ENCODE results near the gene FAM156A.
"Not testable (repeated sequence)": the region's sequence is repeated elsewhere in the genome, so short reads cannot be mapped to it uniquely, and the experiment has no call there.

FAM156A gene

DNA sequence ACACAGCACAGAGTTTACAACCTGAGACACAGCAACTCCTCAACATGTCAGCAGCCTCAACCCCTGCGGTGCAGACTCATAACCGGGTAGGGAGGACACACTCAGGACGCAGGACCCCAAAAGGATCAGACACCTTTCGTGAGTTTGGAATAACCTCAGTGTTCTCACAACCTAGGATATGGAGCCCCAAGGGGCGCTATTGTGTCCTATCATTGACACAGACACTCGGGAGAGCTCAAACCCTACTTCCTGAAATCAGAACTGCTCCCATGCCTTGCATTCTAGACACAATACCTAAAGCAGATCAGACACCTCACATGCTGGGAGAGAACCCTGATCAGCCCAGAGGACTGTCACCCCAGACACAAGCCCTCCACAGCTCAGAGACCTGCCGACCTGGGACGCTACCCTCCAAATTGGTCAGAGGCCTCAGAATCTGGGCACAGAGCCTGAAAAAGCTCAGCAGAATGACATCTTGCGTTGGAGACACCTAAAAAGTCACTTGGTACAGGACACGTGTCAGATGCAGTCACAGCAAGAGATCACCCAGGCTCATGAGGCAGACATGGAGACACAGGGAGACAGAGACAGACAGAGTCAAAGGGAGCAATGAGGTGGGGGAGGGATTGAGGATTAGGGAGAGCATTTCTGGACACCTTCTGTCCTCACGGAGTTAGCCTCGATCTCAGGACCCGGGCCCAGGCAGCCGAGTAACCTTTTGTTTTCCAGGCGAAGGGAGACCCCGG is 8.8 kb upstream of the FAM156A start:
- not testable (repeated sequence) for DNase-seq

DNA sequence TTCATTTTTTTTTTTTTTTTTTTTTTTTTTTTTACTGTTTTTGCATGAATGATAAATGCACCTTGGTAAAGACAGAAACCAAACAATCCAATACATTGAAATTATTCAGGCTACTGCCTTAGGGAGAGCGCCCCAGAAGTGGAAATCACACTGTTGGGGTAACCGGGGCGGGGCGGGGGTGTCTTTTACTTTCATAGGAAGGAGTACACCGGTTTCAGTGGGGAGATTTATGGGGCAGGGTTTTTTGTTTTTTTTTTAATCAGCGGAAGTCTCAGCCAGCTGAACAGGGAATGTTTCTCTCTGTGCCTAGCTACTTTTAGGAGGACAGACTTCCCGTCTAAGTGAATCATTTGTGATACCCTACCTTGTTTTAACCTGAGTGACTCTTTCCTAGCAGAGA is 643 bp upstream of the FAM156A start:
- DNase-seq, result not testable (repeated sequence)

DNA sequence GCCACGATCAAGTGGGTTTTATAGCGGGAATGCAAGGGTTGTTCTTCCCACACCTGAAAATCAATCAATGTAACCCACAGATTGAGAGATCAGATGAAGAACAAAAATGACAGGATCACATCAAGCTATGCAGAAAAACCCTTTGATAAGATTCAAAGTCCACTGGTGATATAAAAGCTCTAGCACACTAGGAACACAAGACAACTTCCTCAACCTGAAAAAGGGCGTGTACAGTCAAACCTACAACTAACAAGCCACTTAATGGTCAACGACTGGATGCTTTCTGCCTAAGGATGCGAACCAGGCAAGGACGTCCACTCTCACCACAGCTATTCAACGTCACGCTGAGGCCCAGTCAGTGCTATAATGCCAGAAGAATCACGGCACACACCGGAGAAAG is 8.4 kb downstream of the FAM156A start:
- DNase-seq, result not testable (repeated sequence)

DNA sequence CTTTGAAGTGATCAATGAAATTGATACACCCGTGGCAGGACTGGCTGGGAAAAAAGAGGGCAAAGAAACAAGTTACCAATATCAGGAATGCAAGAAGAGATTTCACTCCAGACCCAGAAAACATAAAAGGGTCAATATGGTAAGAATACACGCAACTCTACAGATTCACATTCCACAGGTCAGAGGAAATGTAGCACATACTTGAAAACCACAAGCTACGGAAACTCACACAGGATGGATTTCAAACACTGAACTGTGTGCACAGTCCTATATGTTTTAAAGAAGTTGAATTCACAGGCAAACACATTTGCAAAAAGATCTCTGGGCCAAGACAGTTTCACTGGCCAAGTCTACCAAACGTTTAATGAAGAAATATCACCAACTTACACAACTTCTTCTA is 9.0 kb downstream of the FAM156A start:
- DNase-seq, result not testable (repeated sequence)

DNA sequence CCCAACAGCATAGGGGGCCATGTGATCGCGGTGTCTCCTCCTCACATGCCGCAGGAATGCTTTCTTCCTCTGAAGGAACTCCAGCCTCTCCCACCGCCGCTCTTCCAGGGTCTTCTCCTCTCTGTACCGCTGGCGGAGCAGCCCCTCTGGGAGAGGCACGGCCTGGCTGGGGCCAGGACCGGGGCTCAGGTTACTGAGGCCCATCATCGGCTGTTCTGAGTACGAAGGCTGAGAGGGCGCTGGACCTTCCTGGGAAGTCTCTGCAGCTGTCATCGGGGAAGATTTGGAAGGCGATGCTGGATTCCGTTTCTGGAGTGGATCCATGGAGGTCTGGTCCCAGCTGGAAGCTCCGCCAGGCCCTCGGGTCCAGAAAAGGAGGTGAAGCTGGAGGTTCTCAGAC is 10.1 kb downstream of the FAM156A start:
- DNase-seq, result not testable (repeated sequence)

DNA sequence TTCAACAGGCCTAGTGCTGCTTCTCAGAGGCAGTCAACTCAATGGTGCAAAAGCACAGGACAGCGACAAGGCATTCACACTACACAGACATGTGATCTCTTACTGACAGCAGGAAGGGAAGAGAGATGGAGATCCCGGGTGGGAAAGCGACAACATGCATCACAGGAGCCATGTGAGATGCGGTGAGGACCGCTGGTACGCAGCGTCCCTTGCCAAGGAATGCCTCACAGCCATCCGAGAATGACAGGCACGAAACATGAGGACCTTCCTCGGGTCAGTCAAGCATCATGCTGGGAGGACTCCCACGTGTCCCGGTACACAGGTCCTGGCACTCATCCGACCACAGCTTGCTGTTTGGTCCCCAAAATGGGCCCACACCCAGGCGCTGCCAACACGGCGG is 10.8 kb downstream of the FAM156A start:
- not testable (repeated sequence) for DNase-seq

DNA sequence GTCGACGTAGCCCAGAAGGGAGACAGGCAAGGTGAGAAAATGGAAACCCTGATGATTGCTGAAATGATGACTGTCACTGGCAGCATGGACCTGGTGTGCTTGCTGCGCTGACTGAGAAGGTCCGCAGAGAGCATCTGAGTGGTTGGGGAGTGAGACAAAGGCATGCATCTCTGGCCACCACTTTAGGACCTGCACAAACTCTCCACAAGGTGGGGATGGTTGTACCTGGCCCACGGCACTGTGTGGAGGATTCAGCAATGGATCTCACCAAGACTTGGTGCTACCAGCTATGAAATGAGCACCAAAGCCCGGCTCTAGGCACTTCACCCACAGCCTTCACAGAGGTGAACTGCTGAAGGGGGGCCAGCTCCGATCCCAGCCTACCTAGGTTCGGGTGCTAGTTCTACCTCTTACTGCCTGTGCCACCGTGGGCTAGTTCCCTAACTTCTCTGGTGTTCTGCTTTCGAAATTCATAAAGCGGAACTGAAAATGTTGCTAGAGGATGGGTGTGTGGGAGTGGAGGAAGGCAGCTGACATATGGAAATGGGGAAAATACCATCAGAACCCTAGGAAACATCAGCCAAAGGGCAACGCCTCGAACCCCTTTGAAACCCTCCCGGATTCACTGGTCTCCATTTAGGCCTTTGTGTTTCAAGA is 12.4 kb downstream of the FAM156A start:
- not testable (repeated sequence) for DNase-seq

DNA sequence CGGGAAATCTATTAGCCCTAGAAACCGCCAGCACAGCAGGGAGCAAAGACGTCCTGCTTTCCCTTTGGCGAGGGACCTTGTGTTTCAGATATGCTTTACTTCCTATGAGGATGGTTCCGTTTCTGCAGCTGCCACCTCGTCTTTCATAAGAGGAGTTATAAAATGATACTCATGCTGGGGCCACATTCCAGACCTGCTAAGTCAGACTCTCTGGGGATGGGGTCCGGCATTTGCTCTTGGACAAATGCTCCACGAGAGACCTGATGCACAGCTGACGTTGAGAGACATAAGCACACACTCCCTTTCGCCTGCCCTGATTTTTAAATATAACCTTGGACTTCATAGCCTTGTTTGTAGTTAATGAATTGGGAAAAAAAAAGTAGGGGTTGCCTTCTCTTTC is 16.6 kb downstream of the FAM156A start:
- DNase-seq, result not testable (repeated sequence)

DNA sequence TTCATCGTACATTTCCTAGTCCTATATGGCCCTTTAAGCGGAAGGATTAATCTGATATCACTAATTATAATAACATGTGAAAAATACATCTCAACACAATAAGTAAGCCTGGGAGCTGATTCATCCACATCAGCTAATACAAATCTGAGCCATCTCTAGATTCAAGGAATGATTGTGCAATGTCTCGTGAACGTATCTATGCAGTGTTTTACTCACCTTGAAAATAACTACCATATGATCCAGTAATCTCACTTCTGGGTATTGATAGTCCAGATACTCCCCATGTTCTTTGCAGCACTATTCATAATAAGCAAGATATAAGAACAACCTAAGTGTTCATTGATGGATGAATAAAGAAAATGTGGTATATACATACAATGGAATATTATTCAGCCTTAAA is 17.6 kb downstream of the FAM156A start:
- not testable (repeated sequence) for DNase-seq

DNA sequence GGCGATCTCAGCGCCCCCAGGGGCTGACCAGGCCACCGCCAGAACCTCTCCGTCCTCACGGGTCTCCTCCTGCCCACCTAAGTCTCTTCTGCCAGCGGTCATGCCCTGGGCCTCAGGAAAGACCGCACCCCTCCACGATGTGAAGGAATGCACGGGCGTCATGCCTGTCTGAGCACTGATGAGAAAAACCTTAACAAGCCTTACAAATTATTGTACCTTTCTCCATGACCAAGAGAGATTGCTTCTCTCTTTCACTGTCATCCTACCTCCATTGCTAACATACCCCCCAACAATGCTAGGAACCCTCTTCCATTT is 22.9 kb downstream of the FAM156A start:
- not testable (repeated sequence) for DNase-seq

DNA sequence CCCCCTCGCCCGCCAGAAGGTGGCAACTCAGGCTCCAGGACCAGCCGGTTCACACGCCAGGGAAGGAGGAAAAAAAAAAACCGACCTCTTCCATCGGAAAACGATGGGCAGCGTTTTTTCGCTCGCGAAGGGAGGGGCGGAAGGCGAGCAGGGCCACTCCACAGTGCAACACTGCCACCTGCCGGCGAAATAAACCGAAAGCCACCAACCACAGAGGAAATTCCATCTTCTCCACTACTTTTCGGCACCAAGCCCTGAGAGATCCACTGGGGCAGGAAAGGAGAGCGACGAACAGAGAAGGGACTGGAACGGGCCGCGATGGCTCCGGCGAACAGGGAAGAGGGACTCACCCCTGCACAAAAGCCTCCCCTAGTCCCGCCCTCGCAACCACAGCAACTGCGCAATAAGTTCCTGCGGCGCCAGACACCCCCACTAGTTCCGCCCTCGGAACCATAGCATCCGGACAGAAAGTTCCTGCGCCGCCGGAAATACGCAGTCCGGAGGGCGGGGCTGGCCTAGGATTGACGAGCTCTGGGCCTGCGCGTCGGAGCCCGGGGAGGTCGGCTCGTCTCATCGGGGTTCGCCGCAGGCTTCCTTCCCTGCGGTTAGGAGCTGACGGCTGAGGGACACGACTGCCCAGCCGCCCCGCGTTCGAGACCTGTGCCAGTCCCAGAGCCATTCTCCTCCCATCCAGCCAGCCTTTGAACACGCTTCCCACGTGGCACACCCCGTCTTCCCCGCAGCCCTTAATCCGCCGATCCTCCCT is 23.4 kb downstream of the FAM156A start:
- peak; percentile 95 for DNase-seq

DNA sequence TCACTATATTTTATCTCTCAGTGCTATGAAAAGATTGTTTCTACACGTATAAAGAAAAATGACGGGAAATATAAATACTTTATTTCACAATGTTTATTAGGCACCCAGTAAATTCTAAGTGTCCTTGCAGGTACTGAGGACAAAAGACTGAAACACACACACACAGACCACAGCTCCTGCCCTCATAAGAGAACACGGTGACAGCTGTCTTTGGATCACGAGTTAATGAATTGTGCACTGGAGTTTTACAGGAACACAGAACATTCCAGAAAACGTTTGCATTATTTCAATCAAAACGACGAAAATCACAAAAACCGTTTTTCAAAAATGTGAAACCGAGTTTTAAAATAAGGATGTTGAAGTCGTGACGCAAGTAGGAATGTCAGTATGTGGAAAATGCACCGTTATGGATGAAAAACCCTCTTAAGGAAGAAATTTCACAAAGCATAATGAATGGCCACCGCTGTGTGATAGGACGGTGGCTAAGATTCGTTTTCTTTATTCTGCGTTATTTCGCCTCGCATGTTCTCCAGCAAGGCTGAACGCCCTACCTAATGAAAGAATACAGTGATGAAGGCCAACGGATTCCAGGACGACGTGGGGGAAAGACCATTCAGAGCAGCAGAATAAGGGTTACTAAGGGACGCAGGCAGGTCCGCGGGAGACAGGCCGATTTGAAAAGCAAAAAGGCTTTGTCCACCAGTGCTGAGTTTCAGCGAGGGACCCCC is 24.2 kb downstream of the FAM156A start:
- peak; percentile 28 for DNase-seq

DNA sequence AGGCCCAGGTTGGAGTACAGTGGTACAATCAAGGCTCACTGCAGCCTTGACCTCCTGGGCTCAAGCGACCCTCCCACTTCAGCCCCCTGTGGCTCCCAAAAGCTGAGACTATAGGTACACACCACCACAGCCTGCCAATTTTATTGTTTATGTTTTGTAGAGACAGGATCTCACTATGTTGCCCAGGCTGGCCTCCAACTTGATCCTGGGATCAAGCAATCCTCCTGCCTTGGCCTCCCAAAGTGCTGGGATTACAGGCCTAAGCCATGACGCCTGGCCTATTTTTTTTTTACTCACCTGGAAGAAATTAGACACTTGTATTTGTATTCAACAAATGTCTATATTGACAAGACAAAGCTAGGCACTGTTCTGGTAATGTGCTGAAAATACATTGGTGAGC is 25.1 kb downstream of the FAM156A start:
- no peak for DNase-seq

DNA sequence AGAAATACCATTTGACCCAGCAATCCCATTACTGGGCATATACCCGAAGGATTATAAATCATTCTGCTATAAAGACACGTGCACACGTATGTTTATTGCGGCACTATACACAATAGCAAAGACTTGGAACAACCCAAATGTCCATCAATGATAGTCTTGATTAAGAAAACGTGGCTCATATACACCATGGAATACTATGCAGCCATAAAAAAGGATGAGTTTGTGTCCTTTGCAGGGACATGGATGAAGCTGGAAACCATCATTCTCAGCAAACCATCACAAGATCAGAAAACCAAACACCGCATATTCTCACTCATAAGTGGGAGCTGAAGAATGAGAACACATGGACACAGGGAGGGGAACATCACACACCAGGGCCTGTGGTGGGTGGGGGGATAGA is 28.1 kb downstream of the FAM156A start:
- DNase-seq, result not testable (repeated sequence)

DNA sequence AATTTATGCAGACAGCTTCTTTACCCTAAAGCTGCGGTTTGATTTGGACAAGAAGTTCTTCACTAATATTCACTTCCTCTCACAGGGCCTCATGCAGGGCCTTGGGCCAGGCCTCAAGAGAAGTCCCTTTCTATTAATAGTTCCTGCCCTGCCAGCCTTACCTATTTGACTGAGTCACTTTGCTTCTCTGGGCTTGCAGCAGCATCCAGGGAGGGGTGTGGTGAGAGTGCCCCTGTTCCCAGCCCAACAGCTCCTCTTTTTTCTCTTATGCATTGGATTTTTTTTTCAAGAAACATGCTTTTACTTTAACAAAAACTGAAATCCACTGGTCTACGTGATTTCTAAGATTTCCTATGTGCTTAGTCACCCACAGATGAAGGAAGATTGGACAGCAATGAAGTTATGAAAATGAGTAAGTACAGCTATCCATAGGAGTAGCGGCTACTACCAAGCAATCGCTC is 34.5 kb downstream of the FAM156A start:
- peak; percentile 33 for DNase-seq

DNA sequence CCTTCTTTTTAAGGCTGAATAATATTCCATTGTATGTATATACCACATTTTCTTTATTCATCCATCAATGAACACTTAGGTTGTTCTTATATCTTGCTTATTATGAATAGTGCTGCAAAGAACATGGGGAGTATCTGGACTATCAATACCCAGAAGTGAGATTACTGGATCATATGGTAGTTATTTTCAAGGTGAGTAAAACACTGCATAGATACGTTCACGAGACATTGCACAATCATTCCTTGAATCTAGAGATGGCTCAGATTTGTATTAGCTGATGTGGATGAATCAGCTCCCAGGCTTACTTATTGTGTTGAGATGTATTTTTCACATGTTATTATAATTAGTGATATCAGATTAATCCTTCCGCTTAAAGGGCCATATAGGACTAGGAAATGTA is 43.6 kb downstream of the FAM156A start:
- DNase-seq, result not testable (repeated sequence)

DNA sequence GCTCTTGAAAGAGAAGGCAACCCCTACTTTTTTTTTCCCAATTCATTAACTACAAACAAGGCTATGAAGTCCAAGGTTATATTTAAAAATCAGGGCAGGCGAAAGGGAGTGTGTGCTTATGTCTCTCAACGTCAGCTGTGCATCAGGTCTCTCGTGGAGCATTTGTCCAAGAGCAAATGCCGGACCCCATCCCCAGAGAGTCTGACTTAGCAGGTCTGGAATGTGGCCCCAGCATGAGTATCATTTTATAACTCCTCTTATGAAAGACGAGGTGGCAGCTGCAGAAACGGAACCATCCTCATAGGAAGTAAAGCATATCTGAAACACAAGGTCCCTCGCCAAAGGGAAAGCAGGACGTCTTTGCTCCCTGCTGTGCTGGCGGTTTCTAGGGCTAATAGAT is 44.6 kb downstream of the FAM156A start:
- not testable (repeated sequence) for DNase-seq

DNA sequence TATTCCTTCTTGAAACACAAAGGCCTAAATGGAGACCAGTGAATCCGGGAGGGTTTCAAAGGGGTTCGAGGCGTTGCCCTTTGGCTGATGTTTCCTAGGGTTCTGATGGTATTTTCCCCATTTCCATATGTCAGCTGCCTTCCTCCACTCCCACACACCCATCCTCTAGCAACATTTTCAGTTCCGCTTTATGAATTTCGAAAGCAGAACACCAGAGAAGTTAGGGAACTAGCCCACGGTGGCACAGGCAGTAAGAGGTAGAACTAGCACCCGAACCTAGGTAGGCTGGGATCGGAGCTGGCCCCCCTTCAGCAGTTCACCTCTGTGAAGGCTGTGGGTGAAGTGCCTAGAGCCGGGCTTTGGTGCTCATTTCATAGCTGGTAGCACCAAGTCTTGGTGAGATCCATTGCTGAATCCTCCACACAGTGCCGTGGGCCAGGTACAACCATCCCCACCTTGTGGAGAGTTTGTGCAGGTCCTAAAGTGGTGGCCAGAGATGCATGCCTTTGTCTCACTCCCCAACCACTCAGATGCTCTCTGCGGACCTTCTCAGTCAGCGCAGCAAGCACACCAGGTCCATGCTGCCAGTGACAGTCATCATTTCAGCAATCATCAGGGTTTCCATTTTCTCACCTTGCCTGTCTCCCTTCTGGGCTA is 48.9 kb downstream of the FAM156A start:
- not testable (repeated sequence) for DNase-seq

DNA sequence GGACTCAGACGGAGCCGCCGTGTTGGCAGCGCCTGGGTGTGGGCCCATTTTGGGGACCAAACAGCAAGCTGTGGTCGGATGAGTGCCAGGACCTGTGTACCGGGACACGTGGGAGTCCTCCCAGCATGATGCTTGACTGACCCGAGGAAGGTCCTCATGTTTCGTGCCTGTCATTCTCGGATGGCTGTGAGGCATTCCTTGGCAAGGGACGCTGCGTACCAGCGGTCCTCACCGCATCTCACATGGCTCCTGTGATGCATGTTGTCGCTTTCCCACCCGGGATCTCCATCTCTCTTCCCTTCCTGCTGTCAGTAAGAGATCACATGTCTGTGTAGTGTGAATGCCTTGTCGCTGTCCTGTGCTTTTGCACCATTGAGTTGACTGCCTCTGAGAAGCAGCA is 50.4 kb downstream of the FAM156A start:
- not testable (repeated sequence) for DNase-seq

DNA sequence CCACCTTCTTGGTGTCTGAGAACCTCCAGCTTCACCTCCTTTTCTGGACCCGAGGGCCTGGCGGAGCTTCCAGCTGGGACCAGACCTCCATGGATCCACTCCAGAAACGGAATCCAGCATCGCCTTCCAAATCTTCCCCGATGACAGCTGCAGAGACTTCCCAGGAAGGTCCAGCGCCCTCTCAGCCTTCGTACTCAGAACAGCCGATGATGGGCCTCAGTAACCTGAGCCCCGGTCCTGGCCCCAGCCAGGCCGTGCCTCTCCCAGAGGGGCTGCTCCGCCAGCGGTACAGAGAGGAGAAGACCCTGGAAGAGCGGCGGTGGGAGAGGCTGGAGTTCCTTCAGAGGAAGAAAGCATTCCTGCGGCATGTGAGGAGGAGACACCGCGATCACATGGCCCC is 51.2 kb downstream of the FAM156A start:
- not testable (repeated sequence) for DNase-seq

DNA sequence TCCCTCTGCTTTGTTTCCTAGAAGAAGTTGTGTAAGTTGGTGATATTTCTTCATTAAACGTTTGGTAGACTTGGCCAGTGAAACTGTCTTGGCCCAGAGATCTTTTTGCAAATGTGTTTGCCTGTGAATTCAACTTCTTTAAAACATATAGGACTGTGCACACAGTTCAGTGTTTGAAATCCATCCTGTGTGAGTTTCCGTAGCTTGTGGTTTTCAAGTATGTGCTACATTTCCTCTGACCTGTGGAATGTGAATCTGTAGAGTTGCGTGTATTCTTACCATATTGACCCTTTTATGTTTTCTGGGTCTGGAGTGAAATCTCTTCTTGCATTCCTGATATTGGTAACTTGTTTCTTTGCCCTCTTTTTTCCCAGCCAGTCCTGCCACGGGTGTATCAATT is 52.2 kb downstream of the FAM156A start:
- DNase-seq, result not testable (repeated sequence)

DNA sequence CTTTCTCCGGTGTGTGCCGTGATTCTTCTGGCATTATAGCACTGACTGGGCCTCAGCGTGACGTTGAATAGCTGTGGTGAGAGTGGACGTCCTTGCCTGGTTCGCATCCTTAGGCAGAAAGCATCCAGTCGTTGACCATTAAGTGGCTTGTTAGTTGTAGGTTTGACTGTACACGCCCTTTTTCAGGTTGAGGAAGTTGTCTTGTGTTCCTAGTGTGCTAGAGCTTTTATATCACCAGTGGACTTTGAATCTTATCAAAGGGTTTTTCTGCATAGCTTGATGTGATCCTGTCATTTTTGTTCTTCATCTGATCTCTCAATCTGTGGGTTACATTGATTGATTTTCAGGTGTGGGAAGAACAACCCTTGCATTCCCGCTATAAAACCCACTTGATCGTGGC is 52.8 kb downstream of the FAM156A start:
- DNase-seq, result not testable (repeated sequence)

Data from DMS53 (cell line).